HEK293T (cell line): ENCODE measurements around the gene TRPC4.

ENCODE experiments used
- FOXM1 ChIP-seq: fragments of 450-650 bp; IDR thresholded peaks from 2 replicates; pipeline ENCODE4 v1.6.1; 2017; ENCODE audit warnings: mild to moderate bottlenecking, borderline replicate concordance
- HDGF ChIP-seq: fragments of 450-650 bp; IDR thresholded peaks from 2 replicates; pipeline ENCODE4 v1.6.1; 2017; ENCODE audit warnings: antibody characterized with exemption, borderline replicate concordance
- LEF1 ChIP-seq: fragments of 450-650 bp; IDR thresholded peaks from 2 replicates; pipeline ENCODE4 v1.6.1; 2017; ENCODE audit warnings: mild to moderate bottlenecking, borderline replicate concordance
- TARDBP ChIP-seq: fragments of 450-650 bp; IDR thresholded peaks from 2 replicates; pipeline ENCODE4 v1.6.1; 2016

- TF ChIP-seq TARDBP: no peak
- no peak for TF ChIP-seq FOXM1
- no peak for TF ChIP-seq HDGF
- TF ChIP-seq LEF1: no peak
Observed at GRCh38 chr13:37716420-37717195, 153.0 kb downstream of the TRPC4 start.
